Transverse colon (tissue), 4 donors: ENCODE data around the gene TFG. TPM values are rescaled to one million over a fixed set of nuclear protein-coding genes. Genes with fewer than 3 reads are reported as not detected.

Experiments used
- DNase-seq: peaks from one replicate; pipeline ENCODE4 v3.0.0-alpha.2; 2019
- H3K27ac ChIP-seq, 4 donors: fragments of 200-600 bp; sonication (generic); 2 replicates each; pipeline ENCODE4 v1.5.1; 2016 to 2018; ENCODE audit warnings: inconsistent platforms in 4 of 4
- H3K27me3 ChIP-seq: fragments of 200-600 bp; sonication (generic); 2 replicates; pipeline ENCODE4 v1.5.1; 2017; ENCODE audit warnings: inconsistent platforms
- H3K36me3 ChIP-seq, 4 donors: fragments of 200-600 bp; sonication (generic); 2 replicates each; pipeline ENCODE4 v1.5.1; 2017 to 2019; ENCODE audit warnings: inconsistent platforms in 4 of 4
- H3K4me1 ChIP-seq, 4 donors: fragments of 200-600 bp; sonication (generic); 2 replicates each; pipeline ENCODE4 v1.5.1; 2017 to 2020; ENCODE audit warnings: inconsistent platforms in 4 of 4
- H3K4me3 ChIP-seq, 4 donors: fragments of 200-600 bp; sonication (generic); 1 replicate in 1 of 4; 2 replicates in 3 of 4; pipeline versions ENCODE4 v1.5.1 to v1.6.1; 2017 to 2019; ENCODE audit warnings: inconsistent platforms in 4 of 4
- H3K9me3 ChIP-seq, 2 donors: fragments of 200-600 bp; sonication (generic); 2 replicates each; pipeline ENCODE4 v1.5.1; 2017 to 2019; ENCODE audit warnings: inconsistent platforms in 2 of 2
- EP300 ChIP-seq: sonication (generic); formaldehyde crosslinking; IDR thresholded peaks from one replicate; pipeline ENCODE4 v1.6.1; 2017; ENCODE audit warnings: antibody characterized with exemption, low read depth
- POLR2A ChIP-seq: fragments of 450-650 bp; IDR thresholded peaks from one replicate; pipeline ENCODE4 v1.6.1; 2016; ENCODE audit warnings: antibody characterized with exemption, mild to moderate bottlenecking, moderate library complexity
- POLR2AphosphoS5 ChIP-seq, 3 donors: sonication (generic); formaldehyde crosslinking; IDR thresholded peaks; one replicate each; pipeline ENCODE4 v1.6.1; 2016; ENCODE audit warnings: antibody characterized with exemption in 3 of 3
- WGBS, 2 donors: methylation state at CpG; one replicate each; pipeline ENCODE4 v1.1.5; 2018; ENCODE audit warnings: low coverage in 1 of 2; 5-methylcytosine and 5-hydroxymethylcytosine counted together
- in situ Hi-C, 4 donors: fragments of 200-750 bp; cut with MboI; loops; one replicate each; pipeline versions ENCODE4 v1.15.0 to v1.15.1; 2017; ENCODE audit warnings: low sequenced_read_pairs in 3 of 4, low pct_ligation_motif_present in 1 of 4, low pct_unique_long_range_greater_than_20kb in 1 of 4
- intact Hi-C: fragments of 100-400 bp; cut with DNase I; formaldehyde crosslinking; loops from one replicate; pipeline ENCODE4 v1.15.1; 2023; ENCODE audit warnings: low total_unique reads
- total RNA-seq, 4 donors: library from RNA; depleted of rRNA; stranded (reverse); fragments of >200 nt; gene quantifications; one replicate each; pipeline ENCODE4 v1.1.0, GENCODE V29; 2016
- TF ChIP-seq, protein P1 (sequence below), 5 experiments: fragments of 200-600 bp in 3 of 5; fragments of 450-650 bp in 2 of 5; sonication (generic) in 3 of 5; IDR thresholded peaks; 1 replicate in 2 of 5; 2 replicates in 3 of 5; pipeline ENCODE4 v1.5.1; 2016 to 2017; ENCODE audit warnings: antibody characterized with exemption in 5 of 5, inconsistent platforms in 3 of 5, mild to moderate bottlenecking in 2 of 5, moderate library complexity in 1 of 5

TFG gene
- total RNA-seq, 4 donors from 2014 or later: 72.2 to 118 (median 94.3) TPM

DNA sequence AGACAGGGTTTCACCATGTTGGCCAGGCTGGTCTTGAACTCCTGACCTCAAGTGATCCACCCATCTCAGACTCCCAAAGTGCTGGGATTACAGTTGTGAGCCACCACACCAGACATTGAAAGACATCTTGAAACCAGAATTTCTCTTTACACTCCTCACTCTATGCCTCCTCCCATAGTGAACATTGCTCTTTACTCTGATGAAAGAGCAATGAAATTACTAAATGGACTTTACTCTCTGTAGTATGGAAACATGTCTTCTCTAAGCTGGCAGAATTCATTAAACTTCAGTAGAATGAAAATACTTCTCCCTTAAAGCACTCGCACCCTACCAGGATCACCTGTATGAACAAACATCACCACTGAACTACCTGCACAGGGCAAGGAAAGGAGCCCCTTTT is 27.8 kb upstream of the TFG start:
- no peaks in the 10 kb centered on the region for H3K9me3 ChIP-seq
- H3K27ac ChIP-seq: no peak overlapping the region
- intact Hi-C loops (no loop called here), in situ Hi-C loops (no loop called here)
- H3K27me3 ChIP-seq: no peaks in the 10 kb centered on the region
- H3K4me3 ChIP-seq: no peak overlapping the region
- H3K36me3 ChIP-seq: no peaks in the 10 kb centered on the region
- DNase-seq: no peak
- TF ChIP-seq EP300: no peak
- no peaks in the 10 kb centered on the region for H3K4me1 ChIP-seq
- 83% methylated on average over 1 of the region's 1 CpG; no CpG with 5 or more reads in 1 of the 2 donors for WGBS, 2 donors

DNA sequence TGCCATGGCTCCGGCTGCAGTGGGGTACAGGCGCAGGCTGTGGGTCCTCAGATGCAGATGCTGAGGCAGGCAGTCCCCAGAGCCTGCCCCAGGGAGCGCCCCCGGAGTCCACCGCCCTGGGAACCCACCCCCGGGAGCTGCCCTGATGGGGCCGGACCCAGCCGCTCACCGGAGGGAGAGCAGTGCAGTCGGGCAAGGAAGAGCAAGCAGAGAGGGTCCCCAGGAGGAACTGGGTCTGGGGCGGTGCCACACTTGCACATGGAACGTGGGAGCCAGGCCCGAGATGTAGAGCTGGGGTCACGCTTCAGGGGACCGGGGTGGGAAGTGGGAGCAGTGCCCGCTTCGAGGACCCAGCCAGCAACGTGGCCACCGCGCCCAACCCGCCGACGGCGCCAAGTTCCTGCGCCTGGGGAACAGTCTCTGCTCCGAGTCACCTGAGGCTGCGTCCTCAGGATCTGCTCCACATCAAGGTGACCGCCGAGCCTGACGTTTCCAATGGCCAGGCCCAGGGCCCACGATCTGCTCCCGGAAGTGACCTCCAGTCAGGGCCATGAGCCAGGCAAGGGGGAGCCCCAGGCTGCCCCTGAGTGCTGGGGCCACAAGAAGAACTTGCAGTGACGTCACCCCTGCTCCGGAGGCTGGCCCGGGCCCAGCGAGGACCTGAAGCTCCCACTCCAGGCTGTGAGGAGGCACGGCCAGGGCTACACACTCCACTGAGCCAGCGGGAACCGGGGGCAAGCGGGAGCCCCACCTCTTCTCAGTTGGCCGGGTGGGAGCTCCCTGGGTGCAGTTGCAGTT is 27.0 kb upstream of the TFG start:
- H3K27ac ChIP-seq: no peak overlapping the region
- DNase-seq: no peak
- no peaks in the 10 kb centered on the region for H3K9me3 ChIP-seq
- no peaks in the 10 kb centered on the region for H3K36me3 ChIP-seq
- no peaks in the 10 kb centered on the region for H3K27me3 ChIP-seq
- H3K4me3 ChIP-seq: no peak overlapping the region
- intact Hi-C loops: no loop called here
- TF ChIP-seq POLR2AphosphoS5 (IDR thresholded peaks at IDR 0.05): no peak
- TF ChIP-seq, protein P1, sequence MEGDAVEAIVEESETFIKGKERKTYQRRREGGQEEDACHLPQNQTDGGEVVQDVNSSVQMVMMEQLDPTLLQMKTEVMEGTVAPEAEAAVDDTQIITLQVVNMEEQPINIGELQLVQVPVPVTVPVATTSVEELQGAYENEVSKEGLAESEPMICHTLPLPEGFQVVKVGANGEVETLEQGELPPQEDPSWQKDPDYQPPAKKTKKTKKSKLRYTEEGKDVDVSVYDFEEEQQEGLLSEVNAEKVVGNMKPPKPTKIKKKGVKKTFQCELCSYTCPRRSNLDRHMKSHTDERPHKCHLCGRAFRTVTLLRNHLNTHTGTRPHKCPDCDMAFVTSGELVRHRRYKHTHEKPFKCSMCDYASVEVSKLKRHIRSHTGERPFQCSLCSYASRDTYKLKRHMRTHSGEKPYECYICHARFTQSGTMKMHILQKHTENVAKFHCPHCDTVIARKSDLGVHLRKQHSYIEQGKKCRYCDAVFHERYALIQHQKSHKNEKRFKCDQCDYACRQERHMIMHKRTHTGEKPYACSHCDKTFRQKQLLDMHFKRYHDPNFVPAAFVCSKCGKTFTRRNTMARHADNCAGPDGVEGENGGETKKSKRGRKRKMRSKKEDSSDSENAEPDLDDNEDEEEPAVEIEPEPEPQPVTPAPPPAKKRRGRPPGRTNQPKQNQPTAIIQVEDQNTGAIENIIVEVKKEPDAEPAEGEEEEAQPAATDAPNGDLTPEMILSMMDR (IDR thresholded peaks at IDR 0.05): no peak
- TF ChIP-seq POLR2A: no peak
- no peak for TF ChIP-seq EP300
- in situ Hi-C loops: no loop called here
- 89% methylated on average over 30 of the region's 41 CpGs; no CpG with 5 or more reads in 1 of the 2 donors for WGBS, 2 donors
- no peaks in the 10 kb centered on the region for H3K4me1 ChIP-seq

- intact Hi-C loops: no loop called here
- H3K27ac ChIP-seq: no peak overlapping the region
- WGBS, 2 donors: 80% methylated on average over 18 of the region's 18 CpGs; no CpG with 5 or more reads in 1 of the 2 donors
- in situ Hi-C loops: no loop called here
- no peak overlapping the region for H3K4me3 ChIP-seq
- H3K4me1 ChIP-seq: no peaks in the 10 kb centered on the region
- no peaks in the 10 kb centered on the region for H3K36me3 ChIP-seq
- no peak for DNase-seq
- TF ChIP-seq, protein P1 (IDR thresholded peaks at IDR 0.05): no peak
- TF ChIP-seq EP300 (no peak), POLR2AphosphoS5 (IDR thresholded peaks at IDR 0.05) (no peak), POLR2A (no peak)
- no peaks in the 10 kb centered on the region for H3K9me3 ChIP-seq
- no peaks in the 10 kb centered on the region for H3K27me3 ChIP-seq
Measured at GRCh38 chr3:100682854-100683760, 26.2 kb upstream of the TFG start.

- Histone ChIP-seq H3K36me3 (no peaks in the 10 kb centered on the region), H3K27me3 (peaks cover 14% of the 10 kb centered on the region), H3K27ac (no peak overlapping the region), H3K4me3 (no peak overlapping the region), H3K4me1 (no peaks in the 10 kb centered on the region), H3K9me3 (no peaks in the 10 kb centered on the region)
- in situ Hi-C loops: no loop called here
- intact Hi-C loops: no loop called here
- DNase-seq: no peak
- TF ChIP-seq EP300 (no peak), POLR2A (no peak), POLR2AphosphoS5 (IDR thresholded peaks at IDR 0.05) (no peak)
- TF ChIP-seq, protein P1 (IDR thresholded peaks at IDR 0.05): no peak
Measured at GRCh38 chr3:100693225-100693624, 16.1 kb upstream of the TFG start.
